ENCODE data around the gene SF3B4. TPM values are rescaled to one million over a fixed set of nuclear protein-coding genes. Genes with fewer than 3 reads are reported as not detected.
"Not testable (repeated sequence)": the region's sequence is repeated elsewhere in the genome, so short reads cannot be mapped to it uniquely, and the experiment has no call there.

The SF3B4 gene, protein sequence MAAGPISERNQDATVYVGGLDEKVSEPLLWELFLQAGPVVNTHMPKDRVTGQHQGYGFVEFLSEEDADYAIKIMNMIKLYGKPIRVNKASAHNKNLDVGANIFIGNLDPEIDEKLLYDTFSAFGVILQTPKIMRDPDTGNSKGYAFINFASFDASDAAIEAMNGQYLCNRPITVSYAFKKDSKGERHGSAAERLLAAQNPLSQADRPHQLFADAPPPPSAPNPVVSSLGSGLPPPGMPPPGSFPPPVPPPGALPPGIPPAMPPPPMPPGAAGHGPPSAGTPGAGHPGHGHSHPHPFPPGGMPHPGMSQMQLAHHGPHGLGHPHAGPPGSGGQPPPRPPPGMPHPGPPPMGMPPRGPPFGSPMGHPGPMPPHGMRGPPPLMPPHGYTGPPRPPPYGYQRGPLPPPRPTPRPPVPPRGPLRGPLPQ
- total RNA-seq: 12.4 and 12.7 TPM in 2 replicates

DNA sequence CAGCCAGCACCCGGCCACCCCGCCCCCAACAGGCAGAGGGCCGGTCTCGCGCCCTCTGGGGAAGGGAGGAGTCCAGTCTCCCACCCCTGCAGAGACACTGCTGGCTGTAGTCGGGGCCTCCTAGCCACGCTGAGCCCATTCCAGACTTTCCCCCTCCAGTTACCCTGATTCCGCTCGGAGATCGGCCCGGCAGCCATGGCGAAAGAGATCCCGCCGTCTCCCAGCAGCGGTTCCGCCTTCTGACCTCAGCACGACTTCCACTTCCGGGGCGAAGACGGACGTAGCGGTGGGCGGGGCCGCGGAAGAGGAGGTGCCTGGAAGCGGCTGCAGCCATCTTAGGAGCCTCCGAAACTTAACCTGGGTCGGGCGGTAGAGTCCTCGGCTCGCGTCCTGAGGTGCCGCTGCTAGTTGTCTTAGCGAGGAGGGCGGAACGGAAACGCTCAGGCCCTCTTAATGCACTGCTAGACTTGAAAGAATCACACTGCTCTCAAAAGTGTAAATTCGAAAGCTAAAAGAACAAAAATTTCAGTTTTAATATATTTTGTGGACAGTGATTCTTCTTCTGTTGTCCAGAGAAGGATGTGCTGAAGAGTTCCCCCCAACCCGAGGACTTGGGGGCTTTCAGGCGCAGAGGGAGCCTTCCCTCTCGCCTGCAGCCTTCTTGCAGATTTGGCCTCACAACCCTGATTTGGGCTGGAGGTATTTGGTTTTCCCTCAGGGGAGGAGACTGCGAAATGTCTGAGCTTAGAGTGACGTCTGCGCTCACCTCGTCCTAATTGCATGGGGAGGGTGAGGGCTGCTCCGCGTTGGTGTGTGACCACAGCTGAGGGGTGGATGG, at the start of gene SF3B4:
TSS of gene SF3B4 (minus strand) at position 241 of the 838 bp plus-strand sequence. CDS start at position 197, 44 bp downstream.
- peak; percentile 74 for DNase-seq (ENCODE audit: low read depth, low spot score)

DNA sequence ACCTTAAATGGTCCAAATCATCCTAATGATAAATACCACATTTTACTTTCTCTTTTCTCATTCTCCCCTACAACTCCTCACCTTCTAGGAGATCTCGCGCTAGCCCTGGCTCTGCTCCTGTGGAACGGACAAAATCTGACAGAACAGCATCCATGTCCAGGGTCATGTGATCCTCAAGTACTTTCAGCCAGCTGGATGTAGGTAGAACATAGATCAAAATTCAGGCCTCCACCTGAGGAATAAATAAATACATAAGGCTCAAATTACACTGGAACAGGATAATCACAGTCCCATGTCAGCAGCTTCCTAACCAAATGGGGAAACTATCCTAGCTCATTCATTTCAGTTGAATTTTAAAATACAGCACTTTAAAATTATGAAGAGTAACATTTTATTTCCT, 49.7 kb upstream of the SF3B4 start:
- DNase-seq (ENCODE audit: low read depth, low spot score): no peak

DNA sequence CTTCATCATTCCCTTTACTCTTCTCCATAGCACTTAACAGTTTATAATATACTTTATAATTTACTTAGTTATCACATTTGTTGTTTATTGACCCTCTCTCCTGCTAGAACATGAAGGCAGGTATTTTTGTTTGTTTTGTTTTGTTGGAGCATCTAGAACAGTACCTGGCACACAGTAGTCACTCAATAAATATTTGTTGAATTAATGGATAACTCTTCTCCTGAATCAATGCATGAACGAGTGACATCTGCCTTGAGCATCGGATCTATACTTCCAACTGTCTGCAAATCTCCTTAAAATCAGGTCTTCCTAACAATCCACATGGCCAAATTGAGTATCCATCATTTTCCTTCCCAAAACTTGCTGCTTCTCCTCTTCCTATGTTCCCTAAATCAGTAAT, 44.9 kb upstream of the SF3B4 start:
- no peak for DNase-seq (ENCODE audit: low read depth, low spot score)

DNA sequence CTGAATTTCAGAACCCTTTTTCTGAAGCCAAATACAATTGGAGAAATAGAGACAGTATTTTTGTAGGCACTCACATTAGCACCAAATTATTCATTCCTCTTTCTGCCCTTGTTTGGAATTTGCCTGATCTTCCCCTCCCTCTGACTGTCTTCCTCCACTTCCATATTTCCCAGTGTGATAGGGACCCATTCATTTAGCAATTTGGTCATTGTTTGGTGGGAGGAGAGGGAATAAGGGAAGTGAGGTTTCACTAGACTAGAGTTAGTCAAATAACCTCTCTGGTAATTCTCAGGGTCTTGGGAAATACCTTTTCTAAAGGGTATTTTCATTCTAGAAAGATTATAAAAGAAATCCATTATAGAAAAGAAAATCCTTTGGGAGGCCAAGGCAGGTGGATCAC, 40.0 kb upstream of the SF3B4 start:
- DNase-seq (ENCODE audit: low read depth, low spot score): no peak

DNA sequence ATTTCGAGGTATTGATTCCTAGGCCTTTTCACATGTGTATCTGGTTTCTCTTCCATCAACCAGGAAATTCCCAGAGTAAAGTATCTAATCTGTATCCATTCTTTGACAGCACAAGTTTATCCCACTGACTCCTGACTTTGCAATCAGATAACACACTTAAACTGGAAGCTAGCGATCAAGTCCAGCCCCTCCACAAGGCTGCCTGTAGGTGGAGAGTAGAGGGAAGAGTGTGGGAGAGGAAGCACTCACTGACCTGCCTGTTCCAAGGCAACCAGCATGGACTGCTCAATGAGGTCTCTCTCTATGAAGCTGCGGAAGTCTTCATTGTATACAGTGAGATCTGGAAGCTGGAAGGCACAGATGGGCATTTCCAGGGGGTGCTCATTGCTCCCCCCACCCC, 39.4 kb upstream of the SF3B4 start:
- no peak for DNase-seq (ENCODE audit: low read depth, low spot score)

DNA sequence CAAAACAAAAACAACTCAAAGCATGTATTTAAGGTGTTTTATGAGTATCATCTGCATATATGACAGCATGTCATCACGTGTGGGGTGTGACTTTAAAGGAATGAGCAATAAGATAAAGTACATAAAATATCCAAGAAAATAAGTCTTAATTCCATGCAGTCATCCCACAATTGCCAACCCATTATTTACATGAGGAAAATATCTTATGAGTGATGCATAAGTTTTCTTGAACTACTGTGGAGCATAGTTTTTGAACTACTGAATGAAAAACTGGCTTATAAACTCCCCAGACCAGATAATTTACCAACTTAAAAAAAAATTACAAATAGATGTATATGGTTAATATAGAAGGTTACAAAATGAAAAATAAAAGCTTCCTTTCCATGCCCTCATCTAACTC, 38.8 kb upstream of the SF3B4 start:
- DNase-seq (ENCODE audit: low read depth, low spot score): no peak

DNA sequence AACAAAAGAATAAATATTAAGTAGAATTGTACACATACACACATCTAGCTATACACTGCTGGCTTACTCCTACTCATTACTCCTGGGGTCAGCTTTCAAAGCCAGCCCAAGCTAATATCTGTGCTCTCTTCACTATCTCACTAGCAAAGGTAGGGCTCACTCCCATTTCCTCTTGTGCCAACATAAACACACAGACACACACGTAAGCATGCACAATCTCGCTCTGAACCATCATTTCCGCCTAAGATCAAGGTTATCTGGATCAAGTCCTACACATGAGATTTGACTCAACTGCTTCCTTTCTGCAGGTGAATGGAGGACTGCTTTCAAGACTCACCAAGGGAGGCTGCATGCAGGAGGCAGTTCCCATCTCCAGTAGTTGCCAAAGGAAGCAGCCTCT, 37.8 kb upstream of the SF3B4 start:
- no peak for DNase-seq (ENCODE audit: low read depth, low spot score)

DNA sequence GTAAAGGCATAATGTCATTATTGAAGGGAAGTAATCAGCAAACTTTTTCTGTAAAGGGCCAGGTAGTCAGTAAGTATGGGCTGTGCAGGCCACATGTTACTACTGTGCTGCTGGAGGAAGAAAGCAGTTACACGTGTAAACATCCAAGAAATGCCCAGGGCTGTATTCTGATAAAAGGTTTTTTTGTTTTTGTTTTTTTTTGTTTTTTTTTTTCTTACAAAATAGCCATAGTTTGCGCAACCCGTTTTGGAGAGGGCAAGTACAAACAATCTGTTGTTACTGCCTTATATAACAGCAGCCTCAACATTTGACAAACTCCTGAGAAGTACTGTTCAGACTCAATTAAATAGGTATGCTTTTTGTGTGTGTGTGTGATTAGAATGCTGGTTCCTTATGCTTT, 35.8 kb upstream of the SF3B4 start:
- no peak for DNase-seq (ENCODE audit: low read depth, low spot score)

DNA sequence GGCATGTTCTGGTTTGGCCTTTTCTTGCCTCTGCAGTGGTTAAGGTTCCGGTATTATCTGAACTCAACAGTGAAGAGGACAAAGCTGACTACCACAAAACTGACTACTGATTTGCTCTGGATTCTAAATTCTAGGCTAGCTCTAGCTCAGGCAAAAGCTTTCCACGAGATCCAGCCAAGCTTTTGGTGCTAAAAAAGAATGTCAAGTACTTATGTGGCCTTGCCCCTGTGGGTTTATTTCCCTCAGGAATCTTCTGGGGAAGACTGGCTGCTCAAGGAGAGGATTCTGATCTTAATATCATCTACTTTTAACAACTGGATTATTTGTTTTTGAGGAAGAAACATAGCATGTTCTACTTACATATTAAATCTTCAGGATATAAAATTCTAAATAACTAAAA, 35.1 kb upstream of the SF3B4 start:
- DNase-seq (ENCODE audit: low read depth, low spot score): no peak

DNA sequence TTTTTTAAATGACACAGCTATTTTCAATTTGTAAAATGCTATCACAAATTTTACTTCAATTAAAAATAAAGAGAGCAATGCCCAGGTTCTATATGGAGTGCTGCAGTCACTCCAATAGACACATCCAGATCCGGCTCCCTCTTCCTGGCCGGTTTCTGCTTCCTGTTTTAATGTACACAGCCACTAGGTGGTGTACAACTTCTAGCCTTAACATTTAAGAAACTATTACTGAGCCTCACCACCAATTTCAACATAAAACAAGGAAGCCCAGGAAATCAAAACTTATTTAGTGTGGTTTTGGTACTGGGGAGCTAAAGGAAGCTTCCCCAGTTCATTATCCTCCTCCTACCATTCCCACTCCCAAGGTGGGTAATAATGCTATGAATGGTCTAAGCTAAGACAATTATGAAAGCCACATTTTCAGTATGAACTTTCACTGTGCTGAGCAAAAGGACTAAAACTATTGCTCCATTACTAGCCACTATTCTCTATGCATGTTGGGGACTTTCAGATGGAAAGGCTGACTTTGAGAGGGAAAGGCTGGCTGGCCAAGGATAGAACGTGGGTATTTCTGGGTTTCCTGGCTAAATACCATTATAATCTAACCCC, 34.5 kb upstream of the SF3B4 start:
- no peak for DNase-seq (ENCODE audit: low read depth, low spot score)

DNA sequence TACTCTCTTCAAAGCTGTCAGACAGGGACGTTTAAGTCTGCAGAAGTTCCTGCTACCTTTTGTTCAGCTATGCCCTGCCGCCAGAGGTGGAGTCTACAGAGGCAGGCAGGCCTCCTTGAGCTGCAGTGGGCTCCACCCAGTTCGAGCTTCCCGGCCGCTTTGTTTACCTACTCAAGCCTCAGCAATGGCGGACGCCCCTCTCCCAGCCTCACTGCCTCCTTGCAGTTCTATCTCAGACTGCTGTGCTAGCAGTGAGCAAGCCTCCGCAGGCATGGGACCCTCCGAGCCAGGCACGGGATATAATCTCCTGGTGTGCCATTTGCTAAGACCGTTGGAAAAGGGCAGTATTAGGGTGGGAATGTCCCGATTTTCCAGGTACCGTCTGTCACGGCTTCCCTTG, 29.9 kb upstream of the SF3B4 start:
- not testable (repeated sequence) for DNase-seq (ENCODE audit: low read depth, low spot score)

DNA sequence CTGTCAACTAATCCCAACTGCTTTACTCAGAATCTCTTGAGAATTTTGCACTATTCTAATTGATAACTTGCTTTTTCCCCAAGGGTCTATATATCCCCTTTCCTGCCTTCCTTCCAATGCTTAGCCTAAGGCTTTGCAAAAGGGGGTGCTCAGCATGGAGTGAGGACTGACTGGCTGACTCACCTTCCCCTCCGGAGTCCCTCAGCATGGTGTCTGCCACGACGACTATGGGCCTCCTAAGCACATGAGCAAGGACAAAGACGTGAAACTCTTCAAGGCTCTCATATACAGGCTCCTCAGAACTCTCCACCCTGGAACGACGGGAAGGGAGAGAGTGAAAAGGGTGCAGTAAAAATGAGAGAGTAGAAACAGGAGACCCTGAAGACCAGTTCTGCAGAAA, 22.3 kb upstream of the SF3B4 start:
- no peak for DNase-seq (ENCODE audit: low read depth, low spot score)

DNA sequence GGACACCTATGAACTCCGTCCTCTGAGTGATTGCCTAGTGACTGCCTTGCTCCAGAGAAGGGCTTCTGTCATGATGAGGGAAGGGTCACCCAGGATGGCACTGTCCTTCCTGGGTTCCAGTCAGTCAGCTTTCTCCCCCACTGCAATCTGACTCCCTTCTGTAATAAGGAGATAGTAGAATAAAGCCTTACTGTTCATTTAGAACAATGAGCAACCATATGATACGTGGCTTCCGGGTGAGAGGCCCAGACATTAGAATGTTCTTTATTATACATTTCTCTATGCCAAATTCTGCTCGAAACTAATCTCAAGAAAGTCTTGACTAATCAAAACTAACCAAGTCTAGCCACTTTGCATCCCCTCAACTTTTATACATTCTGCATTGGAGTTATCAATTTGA, 17.6 kb upstream of the SF3B4 start:
- no peak for DNase-seq (ENCODE audit: low read depth, low spot score)

DNA sequence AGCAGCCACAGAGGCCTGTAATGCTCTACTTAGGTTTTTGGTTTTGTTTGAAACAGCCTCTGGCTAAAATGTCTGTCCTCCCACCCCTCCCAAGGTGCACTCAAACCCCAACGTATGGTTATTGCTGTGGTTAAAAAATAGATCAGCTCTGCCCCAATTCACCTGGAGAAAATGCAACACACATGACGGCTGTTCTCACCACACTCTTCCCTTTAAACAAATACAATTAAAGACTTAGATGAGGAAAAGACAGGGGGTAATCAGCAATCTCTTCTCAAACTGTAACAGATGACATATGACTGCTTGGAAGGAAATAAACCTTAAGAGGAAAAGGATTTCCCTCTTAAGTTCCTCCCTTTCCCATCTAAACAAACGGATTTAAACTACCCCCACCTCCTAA, 15.3 kb upstream of the SF3B4 start:
- no peak for DNase-seq (ENCODE audit: low read depth, low spot score)

DNA sequence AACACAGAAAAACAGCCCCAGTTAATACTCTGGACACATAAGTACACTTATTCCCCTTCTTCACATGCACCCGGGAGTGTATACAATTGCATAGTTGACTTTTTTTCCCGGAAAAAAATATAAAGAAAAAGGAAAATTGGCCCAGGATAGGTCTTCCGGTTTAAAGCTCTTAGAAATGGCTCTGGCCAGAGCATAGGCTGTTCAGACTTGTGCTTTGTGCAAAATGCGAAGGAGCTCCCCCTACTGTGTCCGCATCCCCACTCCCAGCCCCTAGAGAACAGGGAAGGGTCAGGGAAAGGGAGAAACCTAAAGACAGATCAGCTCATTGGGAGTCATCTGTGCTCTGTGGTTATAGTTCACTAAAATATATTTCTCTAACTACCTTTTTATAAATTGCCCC, 14.6 kb upstream of the SF3B4 start:
- no peak for DNase-seq (ENCODE audit: low read depth, low spot score)

DNA sequence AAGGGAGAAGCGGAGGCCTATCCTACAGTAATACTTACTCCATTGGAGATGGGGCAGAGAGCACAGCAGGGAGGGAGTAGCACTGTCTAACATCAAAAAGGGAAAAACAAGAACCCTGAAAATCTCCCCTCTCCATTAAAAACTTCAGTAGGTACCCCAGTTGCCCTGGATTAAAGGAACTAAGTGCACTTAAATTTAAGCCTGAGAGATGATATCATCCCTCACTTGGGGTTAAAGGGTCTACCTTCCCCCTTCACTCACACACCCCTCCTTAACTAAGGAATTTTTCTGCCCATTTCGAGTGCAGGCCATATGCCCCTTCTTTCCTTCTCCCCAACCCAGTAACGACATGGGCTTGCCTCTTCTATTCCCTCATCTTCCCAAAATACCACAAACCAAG, 12.8 kb upstream of the SF3B4 start:
- no peak for DNase-seq (ENCODE audit: low read depth, low spot score)

DNA sequence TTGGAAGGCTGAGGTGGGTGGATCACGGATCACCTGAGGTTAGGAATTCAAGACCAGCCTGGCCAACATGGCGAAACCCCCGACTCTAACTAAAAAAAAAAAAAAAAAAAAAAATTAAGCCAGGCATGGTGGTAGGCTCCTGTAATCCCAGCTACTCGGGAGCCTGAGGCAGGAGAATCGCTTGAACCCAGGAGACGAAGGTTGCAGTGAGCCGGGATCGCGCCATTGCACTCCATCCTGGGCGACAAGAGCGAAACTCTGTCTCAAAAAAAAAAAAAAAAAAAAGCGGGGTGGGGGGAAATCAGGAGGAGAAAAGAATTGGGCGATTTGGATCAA, 11.0 kb upstream of the SF3B4 start:
- not testable (repeated sequence) for DNase-seq (ENCODE audit: low read depth, low spot score)

DNA sequence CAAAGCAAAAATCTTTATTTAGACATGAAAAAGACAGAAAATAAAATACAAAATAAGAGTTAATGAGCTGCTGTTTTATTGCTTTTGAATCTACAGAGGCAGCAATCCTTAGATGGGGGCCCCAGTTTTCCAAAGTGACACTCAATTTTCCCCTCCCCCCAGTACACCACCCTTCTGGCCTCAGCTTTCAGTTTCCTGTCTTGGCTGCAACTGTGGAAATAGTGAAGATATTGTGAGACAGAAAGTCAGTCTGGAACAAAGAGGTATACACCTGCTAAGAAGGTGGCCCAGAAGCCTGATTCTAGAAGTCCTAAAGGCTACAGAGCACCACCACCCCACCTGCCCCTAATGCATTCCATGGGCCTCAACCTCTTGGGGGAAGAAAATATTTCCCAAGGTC, 10.2 kb upstream of the SF3B4 start:
- DNase-seq (ENCODE audit: low read depth, low spot score): no peak

DNA sequence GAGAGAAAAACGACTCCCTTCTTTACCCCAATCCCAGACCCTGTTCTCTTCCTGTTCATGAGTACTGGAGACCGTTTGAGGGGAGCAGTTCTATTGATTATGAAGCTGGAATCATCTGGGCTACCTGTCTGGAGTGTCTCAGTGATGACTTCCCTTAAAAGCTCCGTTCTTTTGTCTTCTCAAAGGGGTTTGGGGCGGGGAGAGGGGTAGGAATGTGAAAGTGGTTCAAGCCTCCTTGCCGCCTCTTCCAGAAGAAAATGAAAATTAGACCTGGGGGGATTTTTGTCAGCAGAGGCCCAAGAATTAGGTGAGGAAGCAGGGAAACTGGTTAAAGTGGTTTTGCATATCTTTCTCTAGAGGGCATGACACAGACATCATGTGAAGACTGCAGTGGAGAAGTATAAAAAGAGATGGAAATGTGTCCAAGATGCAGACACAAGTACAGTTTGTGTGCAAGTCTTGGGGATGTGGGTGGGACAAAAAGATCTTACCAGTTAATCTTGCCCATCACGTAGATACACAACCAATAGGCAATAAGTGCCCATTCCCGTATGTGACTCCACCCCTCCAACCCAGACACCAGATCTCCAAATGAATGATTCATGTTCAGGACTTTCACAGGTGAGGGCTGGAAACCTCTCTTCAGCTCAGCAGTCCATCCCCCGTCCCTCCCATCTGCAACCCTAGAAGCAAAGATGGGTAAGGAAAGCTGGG, 9.5 kb upstream of the SF3B4 start:
- DNase-seq (ENCODE audit: low read depth, low spot score): no peak

DNA sequence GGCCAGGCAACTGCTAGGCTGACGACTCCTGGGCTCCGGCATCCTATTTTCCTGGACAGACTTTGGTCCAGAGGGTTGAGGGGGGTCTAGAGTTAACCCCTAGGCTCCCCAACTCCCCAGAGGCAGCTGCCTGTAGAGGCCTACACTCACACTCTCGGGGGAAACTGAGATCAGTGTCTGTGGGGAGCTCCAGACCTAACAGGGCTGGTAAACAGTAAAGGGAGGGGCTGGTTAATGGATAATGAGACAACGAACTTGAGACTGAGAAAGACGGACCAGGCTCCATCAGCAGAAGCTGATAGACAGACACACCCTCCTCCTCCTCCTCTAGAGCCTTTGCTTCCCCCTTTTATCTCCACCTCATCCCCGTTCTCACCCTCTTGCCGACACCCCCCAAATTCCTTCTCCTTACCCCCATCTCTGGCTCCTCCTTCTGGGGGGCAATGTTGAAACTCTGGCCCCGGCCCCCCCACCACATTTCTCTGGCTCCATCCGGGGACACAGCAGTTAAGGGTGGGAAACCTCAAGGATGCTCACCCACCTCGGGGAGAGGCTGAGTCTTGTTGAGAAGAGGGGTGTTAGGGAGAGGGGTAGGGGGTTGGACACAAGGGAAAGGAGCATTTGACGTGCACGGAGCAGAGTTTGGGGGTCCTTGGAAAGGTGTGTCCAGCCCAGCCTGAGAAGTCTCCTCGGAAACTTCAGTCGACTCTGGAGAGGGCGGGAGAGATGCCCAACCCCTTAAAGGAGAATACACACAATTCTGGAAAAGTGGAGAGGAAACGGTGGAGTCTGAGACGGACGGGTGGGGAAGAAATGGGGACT, 8.8 kb upstream of the SF3B4 start, which contains the start of gene MTMR11:
TSS of gene MTMR11 (minus strand) at position 710 of the 822 bp plus-strand sequence. CDS start at position 478, 232 bp downstream.
- no peak for DNase-seq (ENCODE audit: low read depth, low spot score)

DNA sequence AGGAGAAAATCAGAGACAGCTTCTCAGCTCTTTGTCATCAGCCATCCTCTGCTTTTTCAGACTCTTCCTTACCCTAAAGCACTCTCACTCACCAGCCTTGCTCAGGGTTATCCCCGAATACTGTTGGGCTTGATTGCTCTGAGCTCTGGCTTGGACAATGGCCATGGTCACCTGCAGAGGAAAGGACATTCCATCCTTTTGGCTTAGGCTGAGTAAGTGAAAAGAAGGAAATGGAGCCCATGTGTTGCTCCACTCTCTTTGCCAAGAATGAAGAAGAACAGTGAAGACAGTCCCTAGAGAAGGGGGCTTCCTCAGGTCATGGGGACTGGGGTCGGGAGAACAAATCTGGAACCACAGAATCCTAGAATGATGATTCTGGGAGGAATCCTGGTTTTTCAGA, 6.8 kb upstream of the SF3B4 start:
- DNase-seq (ENCODE audit: low read depth, low spot score): no peak

All from pulmonary artery endothelial cell (primary cell).